ENCODE results near the gene ARIH1.

DNA sequence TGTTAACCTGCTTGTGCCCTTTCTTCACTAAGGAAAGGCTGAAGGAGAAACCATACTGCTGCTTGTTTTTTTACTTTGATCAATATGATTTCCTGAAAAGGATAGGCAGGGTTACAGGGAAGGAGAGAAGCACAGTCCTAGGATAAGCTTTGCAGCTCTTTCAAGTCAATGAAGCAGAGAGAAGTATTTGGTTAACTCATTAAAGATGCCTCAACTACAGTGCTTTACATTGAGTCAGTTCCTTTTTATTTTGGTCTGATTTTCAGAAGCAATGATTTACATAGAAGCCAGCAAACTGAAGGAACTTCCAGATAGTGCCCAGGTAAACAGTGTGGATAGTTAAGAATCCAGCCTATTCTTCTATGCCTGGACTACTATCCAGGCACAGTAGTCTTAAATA lies 64.8 kb downstream of the ARIH1 start:
- TF ChIP-seq, protein P1, sequence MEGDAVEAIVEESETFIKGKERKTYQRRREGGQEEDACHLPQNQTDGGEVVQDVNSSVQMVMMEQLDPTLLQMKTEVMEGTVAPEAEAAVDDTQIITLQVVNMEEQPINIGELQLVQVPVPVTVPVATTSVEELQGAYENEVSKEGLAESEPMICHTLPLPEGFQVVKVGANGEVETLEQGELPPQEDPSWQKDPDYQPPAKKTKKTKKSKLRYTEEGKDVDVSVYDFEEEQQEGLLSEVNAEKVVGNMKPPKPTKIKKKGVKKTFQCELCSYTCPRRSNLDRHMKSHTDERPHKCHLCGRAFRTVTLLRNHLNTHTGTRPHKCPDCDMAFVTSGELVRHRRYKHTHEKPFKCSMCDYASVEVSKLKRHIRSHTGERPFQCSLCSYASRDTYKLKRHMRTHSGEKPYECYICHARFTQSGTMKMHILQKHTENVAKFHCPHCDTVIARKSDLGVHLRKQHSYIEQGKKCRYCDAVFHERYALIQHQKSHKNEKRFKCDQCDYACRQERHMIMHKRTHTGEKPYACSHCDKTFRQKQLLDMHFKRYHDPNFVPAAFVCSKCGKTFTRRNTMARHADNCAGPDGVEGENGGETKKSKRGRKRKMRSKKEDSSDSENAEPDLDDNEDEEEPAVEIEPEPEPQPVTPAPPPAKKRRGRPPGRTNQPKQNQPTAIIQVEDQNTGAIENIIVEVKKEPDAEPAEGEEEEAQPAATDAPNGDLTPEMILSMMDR (IDR thresholded peaks at IDR 0.05), result no peak
- TF ChIP-seq FOXM1 (IDR thresholded peaks at IDR 0.05; ENCODE audit: low read depth) (no peak), POLR2AphosphoS5 (IDR thresholded peaks at IDR 0.05; ENCODE audit: low read depth, low read length) (no peak), EZH2phosphoT487 (IDR thresholded peaks at IDR 0.05; ENCODE audit: borderline replicate concordance, low read depth) (no peak), RCOR1 (IDR thresholded peaks at IDR 0.05; ENCODE audit: low read length) (no peak), EP300 (IDR thresholded peaks at IDR 0.05; ENCODE audit: borderline replicate concordance in 1 of 2, low read depth in 1 of 2, low read length in 1 of 2) (no peak), TAF1 (IDR thresholded peaks at IDR 0.05; ENCODE audit: borderline replicate concordance, low read depth, low read length) (no peak)
- TF ChIP-seq, protein P2, sequence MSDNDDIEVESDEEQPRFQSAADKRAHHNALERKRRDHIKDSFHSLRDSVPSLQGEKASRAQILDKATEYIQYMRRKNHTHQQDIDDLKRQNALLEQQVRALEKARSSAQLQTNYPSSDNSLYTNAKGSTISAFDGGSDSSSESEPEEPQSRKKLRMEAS (IDR thresholded peaks at IDR 0.05; ENCODE audit: low read depth), result no peak
- TF ChIP-seq, protein P3, sequence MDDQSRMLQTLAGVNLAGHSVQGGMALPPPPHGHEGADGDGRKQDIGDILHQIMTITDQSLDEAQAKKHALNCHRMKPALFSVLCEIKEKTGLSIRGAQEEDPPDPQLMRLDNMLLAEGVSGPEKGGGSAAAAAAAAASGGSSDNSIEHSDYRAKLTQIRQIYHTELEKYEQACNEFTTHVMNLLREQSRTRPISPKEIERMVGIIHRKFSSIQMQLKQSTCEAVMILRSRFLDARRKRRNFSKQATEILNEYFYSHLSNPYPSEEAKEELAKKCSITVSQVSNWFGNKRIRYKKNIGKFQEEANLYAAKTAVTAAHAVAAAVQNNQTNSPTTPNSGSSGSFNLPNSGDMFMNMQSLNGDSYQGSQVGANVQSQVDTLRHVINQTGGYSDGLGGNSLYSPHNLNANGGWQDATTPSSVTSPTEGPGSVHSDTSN (IDR thresholded peaks at IDR 0.05), result no peak

All from SK-N-SH (cell line).